Thyroid gland (tissue), 4 donors: Measurements from ENCODE around the gene GTF3C2. TPM values are rescaled to one million over a fixed set of nuclear protein-coding genes. Genes with fewer than 3 reads are reported as not detected.
A peak's percentile ranks its signal among the peaks of the same experiment; 100 is the strongest.

Source experiments
- DNase-seq, 2 donors: peaks; one replicate each; pipeline ENCODE4 v3.0.0-alpha.2; 2019
- H3K27ac ChIP-seq, 3 donors: fragments of 200-600 bp; sonication (generic); 1 replicate in 2 of 3; 2 replicates in 1 of 3; pipeline ENCODE4 v1.5.1; 2016 to 2019; ENCODE audit warnings: mild to moderate bottlenecking in 1 of 3, moderate library complexity in 1 of 3
- H3K27me3 ChIP-seq: fragments of 200-600 bp; sonication (generic); one replicate; pipeline ENCODE4 v1.5.1; 2019
- H3K36me3 ChIP-seq, 2 donors: fragments of 200-600 bp; sonication (generic); one replicate each; pipeline ENCODE4 v1.5.1; 2016 to 2019
- H3K4me1 ChIP-seq, 2 donors: fragments of 200-600 bp; sonication (generic); one replicate each; pipeline ENCODE4 v1.5.1; 2017 to 2019
- H3K4me3 ChIP-seq, 3 donors: fragments of 200-600 bp; sonication (generic); replicated peaks in 1 of 3; 1 replicate in 2 of 3; 2 replicates in 1 of 3; pipeline ENCODE4 v1.5.1; 2016; ENCODE audit warnings: mild to moderate bottlenecking in 1 of 3
- H3K9me3 ChIP-seq: fragments of 200-600 bp; sonication (generic); one replicate; pipeline ENCODE4 v1.5.1; 2017
- POLR2A ChIP-seq, 2 donors: fragments of 450-650 bp; IDR thresholded peaks; one replicate each; pipeline ENCODE4 v1.6.1; 2017; ENCODE audit warnings: antibody characterized with exemption in 2 of 2, mild to moderate bottlenecking in 2 of 2, moderate library complexity in 1 of 2
- WGBS, 2 donors: methylation state at CpG; one replicate each; pipeline ENCODE4 v1.1.5; 2017; 5-methylcytosine and 5-hydroxymethylcytosine counted together
- intact Hi-C: fragments of 100-400 bp; cut with DNase I; formaldehyde crosslinking; loops from one replicate; pipeline ENCODE4 v1.15.1; 2023
- total RNA-seq, 4 donors: library from RNA; depleted of rRNA; stranded (reverse); fragments of >200 nt; gene quantifications; one replicate each; pipeline ENCODE4 v1.2.3, GENCODE V29; 2016
- TF ChIP-seq, protein P1 (sequence below), 6 experiments: fragments of 200-600 bp in 3 of 6; fragments of 450-650 bp in 3 of 6; sonication (generic) in 3 of 6; IDR thresholded peaks; one replicate each; pipeline ENCODE4 v1.5.1; 2016 to 2019; ENCODE audit warnings: antibody characterized with exemption in 6 of 6, mild to moderate bottlenecking in 2 of 6, inconsistent platforms in 1 of 6, moderate library complexity in 1 of 6

The GTF3C2 gene
- total RNA-seq, 4 donors from 2014 or later = 44.7 to 86.6 (median 51.8) TPM

DNA sequence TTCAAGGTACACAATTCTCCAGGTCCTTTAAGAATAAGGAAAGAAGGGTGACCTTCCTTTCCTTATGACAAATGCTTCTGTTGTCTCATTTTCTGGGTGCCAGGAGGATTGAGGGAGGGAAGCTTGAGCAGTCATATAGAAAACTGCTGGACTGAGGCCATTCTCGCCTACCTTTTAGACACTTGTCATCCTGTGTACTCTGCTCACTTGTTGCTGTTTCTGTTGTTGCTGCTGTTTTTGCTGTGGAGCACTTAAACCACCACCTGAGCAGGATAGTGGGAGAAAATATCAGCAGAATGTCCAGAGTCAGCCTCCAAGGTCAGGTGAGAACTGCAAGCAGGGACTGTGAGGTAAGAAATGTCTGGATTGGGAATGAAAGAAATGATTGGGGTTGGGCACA lies 78.6 kb downstream of the GTF3C2 start:
- no peak overlapping the region for H3K4me3 ChIP-seq
- DNase-seq = peak; percentile 71 to 78
- WGBS, 2 donors = 17 to 32% methylated on average over 1 of the region's 1 CpG
- no peaks in the 10 kb centered on the region for H3K9me3 ChIP-seq
- intact Hi-C loops = loop anchor here (5.0 kb wide), 1 partner anchor 181 kb away; no protein-coding TSS in a partner anchor
- H3K4me1 ChIP-seq = peaks cover 0 to 12% of the 10 kb centered on the region in 2 donors
- no peaks in the 10 kb centered on the region for H3K27me3 ChIP-seq
- peak overlapping the region; percentile 24 to 70 (median 49) for H3K27ac ChIP-seq
- TF ChIP-seq, protein P1, sequence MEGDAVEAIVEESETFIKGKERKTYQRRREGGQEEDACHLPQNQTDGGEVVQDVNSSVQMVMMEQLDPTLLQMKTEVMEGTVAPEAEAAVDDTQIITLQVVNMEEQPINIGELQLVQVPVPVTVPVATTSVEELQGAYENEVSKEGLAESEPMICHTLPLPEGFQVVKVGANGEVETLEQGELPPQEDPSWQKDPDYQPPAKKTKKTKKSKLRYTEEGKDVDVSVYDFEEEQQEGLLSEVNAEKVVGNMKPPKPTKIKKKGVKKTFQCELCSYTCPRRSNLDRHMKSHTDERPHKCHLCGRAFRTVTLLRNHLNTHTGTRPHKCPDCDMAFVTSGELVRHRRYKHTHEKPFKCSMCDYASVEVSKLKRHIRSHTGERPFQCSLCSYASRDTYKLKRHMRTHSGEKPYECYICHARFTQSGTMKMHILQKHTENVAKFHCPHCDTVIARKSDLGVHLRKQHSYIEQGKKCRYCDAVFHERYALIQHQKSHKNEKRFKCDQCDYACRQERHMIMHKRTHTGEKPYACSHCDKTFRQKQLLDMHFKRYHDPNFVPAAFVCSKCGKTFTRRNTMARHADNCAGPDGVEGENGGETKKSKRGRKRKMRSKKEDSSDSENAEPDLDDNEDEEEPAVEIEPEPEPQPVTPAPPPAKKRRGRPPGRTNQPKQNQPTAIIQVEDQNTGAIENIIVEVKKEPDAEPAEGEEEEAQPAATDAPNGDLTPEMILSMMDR (IDR thresholded peaks at IDR 0.05) = no peak
- no peak for TF ChIP-seq POLR2A (IDR thresholded peaks at IDR 0.05)
- H3K36me3 ChIP-seq = no peaks in the 10 kb centered on the region

Other genes with a start within 250 kb of the GTF3C2 start
- gene CGREF1, start 237.6 kb downstream of the GTF3C2 start, total RNA-seq = 1 to 10 TPM in 2 of 4 donors, not detected in 2; 3.7 to 8.5 TPM
- gene ABHD1, start 232.9 kb downstream of the GTF3C2 start, total RNA-seq = 1 to 10 TPM in 1 of 4 donors, under 1 TPM in 3; 0.44 to 1.1 (median 0.76) TPM
- 10 to 100 TPM; 52.4 to 84.0 (median 55.2) TPM for gene PREB, start 222.1 kb downstream of the GTF3C2 start, total RNA-seq
- under 1 TPM in 2 of 4 donors, not detected in 2; 0.27 to 0.67 TPM for gene PRR30, start 217.4 kb downstream of the GTF3C2 start, total RNA-seq
- gene TCF23, start 207.8 kb downstream of the GTF3C2 start, total RNA-seq = under 1 TPM in 1 of 4 donors, not detected in 3; 0.13 TPM
- 100 to 1,000 TPM; 149 to 345 (median 254) TPM for gene ATRAID, start 144.7 kb downstream of the GTF3C2 start, total RNA-seq
- 10 to 100 TPM; 10.9 to 34.0 (median 22.0) TPM for gene SLC5A6, start 144.5 kb downstream of the GTF3C2 start, total RNA-seq
- 10 to 100 TPM; 16.5 to 31.9 (median 28.2) TPM for gene CAD, start 139.4 kb downstream of the GTF3C2 start, total RNA-seq
- under 1 TPM; 0.33 to 0.98 (median 0.80) TPM for gene SLC30A3, start 93.7 kb downstream of the GTF3C2 start, total RNA-seq
- gene DNAJC5G, start 81.3 kb downstream of the GTF3C2 start, total RNA-seq = 1 to 10 TPM in 2 of 4 donors, under 1 TPM in 1, not detected in 1; 0.33 to 2.1 (median 1.1) TPM
- gene TRIM54, start 74.3 kb downstream of the GTF3C2 start, total RNA-seq = 1 to 10 TPM in 1 of 4 donors, under 1 TPM in 2, not detected in 1; 0.22 to 1.6 (median 0.54) TPM
- gene UCN, start 48.3 kb downstream of the GTF3C2 start, total RNA-seq = 1 to 10 TPM; 1.1 to 2.5 (median 2.0) TPM
- gene MPV17, start 33.7 kb downstream of the GTF3C2 start, total RNA-seq = 100 to 1,000 TPM in 3 of 4 donors, 10 to 100 TPM in 1; 92.9 to 151 (median 116) TPM
- gene EIF2B4, start 13.6 kb upstream of the GTF3C2 start, total RNA-seq = 10 to 100 TPM; 34.7 to 44.0 (median 38.6) TPM
- 100 to 1,000 TPM; 109 to 148 (median 130) TPM for gene SNX17, start 13.9 kb upstream of the GTF3C2 start, total RNA-seq
- 10 to 100 TPM in 1 of 4 donors, 1 to 10 TPM in 3; 9.1 to 14.8 (median 9.2) TPM for gene ZNF513, start 24.0 kb upstream of the GTF3C2 start, total RNA-seq
- gene PPM1G, start 52.8 kb upstream of the GTF3C2 start, total RNA-seq = 10 to 100 TPM; 55.4 to 75.2 (median 59.5) TPM
- 10 to 100 TPM; 45.2 to 68.6 (median 63.1) TPM for gene NRBP1, start 71.9 kb upstream of the GTF3C2 start, total RNA-seq
- 10 to 100 TPM in 3 of 4 donors, 1 to 10 TPM in 1; 9.2 to 40.1 (median 19.4) TPM for gene KRTCAP3, start 85.6 kb upstream of the GTF3C2 start, total RNA-seq
- gene IFT172, start 133.0 kb upstream of the GTF3C2 start, total RNA-seq = 10 to 100 TPM; 30.9 to 56.8 (median 43.7) TPM
- gene FNDC4, start 138.4 kb upstream of the GTF3C2 start, total RNA-seq = 10 to 100 TPM in 1 of 4 donors, 1 to 10 TPM in 3; 4.0 to 17.7 (median 7.1) TPM
- gene GCKR, start 140.1 kb upstream of the GTF3C2 start, total RNA-seq = under 1 TPM in 1 of 4 donors, not detected in 3; 0.13 TPM
- 10 to 100 TPM; 39.2 to 70.6 (median 50.3) TPM for gene ZNF512, start 226.3 kb upstream of the GTF3C2 start, total RNA-seq